ENCODE data around the gene PNPLA1.

DNA sequence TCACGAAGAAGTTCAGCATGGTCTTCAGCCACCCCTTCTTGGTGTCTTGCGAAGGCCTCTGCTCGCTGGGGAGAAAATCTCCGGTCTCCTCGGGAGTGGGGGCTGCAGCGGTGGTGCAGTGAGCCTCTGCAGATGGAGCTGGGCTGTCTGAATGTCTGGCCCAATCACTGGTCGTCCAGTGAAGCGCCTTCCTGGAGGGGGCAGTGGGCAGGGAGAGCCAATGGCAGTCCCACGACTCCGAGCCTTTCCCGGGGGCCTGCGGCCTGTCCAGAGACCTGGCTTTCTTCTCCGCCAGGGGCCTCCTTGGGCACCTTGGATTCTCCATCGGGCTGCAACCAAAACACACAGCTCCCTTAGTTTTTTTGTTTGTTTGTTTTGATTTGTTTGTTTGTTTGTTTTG is 60.5 kb downstream of the PNPLA1 start:
- no peak for TF ChIP-seq SP1 (IDR thresholded peaks at IDR 0.05)
- no peak for TF ChIP-seq NFRKB (IDR thresholded peaks at IDR 0.05)
- TF ChIP-seq SUZ12 (IDR thresholded peaks at IDR 0.05): no peak
- TF ChIP-seq ZNF384 (IDR thresholded peaks at IDR 0.05): no peak
- TF ChIP-seq FOXM1 (IDR thresholded peaks at IDR 0.05; ENCODE audit: borderline replicate concordance): no peak
- TF ChIP-seq HDGF (IDR thresholded peaks at IDR 0.05; ENCODE audit: borderline replicate concordance): no peak
- TF ChIP-seq FOXK2 (IDR thresholded peaks at IDR 0.05): no peak
- TF ChIP-seq BHLHE40 (IDR thresholded peaks at IDR 0.05; ENCODE audit: borderline replicate concordance): no peak
- TF ChIP-seq FOXA1 (IDR thresholded peaks at IDR 0.05): no peak
- TF ChIP-seq ELF4 (IDR thresholded peaks at IDR 0.05): no peak
